ENCODE results near the gene CD274. TPM values are rescaled to one million over a fixed set of nuclear protein-coding genes. Genes with fewer than 3 reads are reported as not detected.

The CD274 gene
- polyA plus RNA-seq, 3 donors, result 0.24 to 0.84 TPM; not detected in 1

- no peak overlapping the region for H2AFZ ChIP-seq (ENCODE audit: insufficient read depth, low read depth, low read length, poor library complexity, severe bottlenecking)
- H3K27me3 ChIP-seq (ENCODE audit: control insufficient read depth in 2 of 2, insufficient read depth in 2 of 2, low read length in 2 of 2), result no peaks in the 10 kb centered on the region
- peaks cover 0 to 2% of the 10 kb centered on the region in 2 donors for H3K36me3 Mint-ChIP-seq
- TF ChIP-seq CTCF (IDR thresholded peaks at IDR 0.05), result no peak
- no peaks in the 10 kb centered on the region for H3K9me3 ChIP-seq (replicated peaks in 1 of 2; ENCODE audit: control insufficient read depth in 1 of 2, insufficient read depth in 1 of 2, low read length in 2 of 2)
- H3K79me2 ChIP-seq (ENCODE audit: insufficient read depth, low read length), result no peaks in the 10 kb centered on the region
- H3K4me3 Mint-ChIP-seq, result no peak overlapping the region
- H3K27ac Mint-ChIP-seq, result no peak overlapping the region
- no peak overlapping the region for H3K9ac ChIP-seq (ENCODE audit: insufficient read depth, low read length, poor library complexity, severe bottlenecking)
- H4K20me1 ChIP-seq (ENCODE audit: insufficient read depth, low read length), result no peaks in the 10 kb centered on the region
- no peak overlapping the region for H3K4me2 ChIP-seq (replicated peaks; ENCODE audit: extremely low read depth, low read length, poor library complexity, severe bottlenecking)
- DNase-seq, result no peak
- H3K36me3 ChIP-seq (replicated peaks in 1 of 2; ENCODE audit: control insufficient read depth in 1 of 2, insufficient read depth in 2 of 2, low read length in 2 of 2), result no peaks in the 10 kb centered on the region
- H3K4me1 ChIP-seq (ENCODE audit: control insufficient read depth in 1 of 2, insufficient read depth in 2 of 2, low read length in 2 of 2), result peaks cover 53 to 69% of the 10 kb centered on the region in 2 donors
- H3K4me3 ChIP-seq (replicated peaks in 1 of 3; ENCODE audit: low read depth in 2 of 3, low read length in 3 of 3), result no peak overlapping the region
- intact Hi-C loops (cut with micrococcal nuclease), result loop anchor here (10.0 kb wide), 2 partner anchors 48 to 62 kb away; partner anchors contain the start of gene CD274 (in 2 of the 2)
- H3K4me1 Mint-ChIP-seq, result peaks cover 64% of the 10 kb centered on the region
- H3K27ac ChIP-seq (ENCODE audit: low read depth in 1 of 2, low read length in 2 of 2), result no peak overlapping the region
- H3K9me3 Mint-ChIP-seq, result peaks cover 0 to 2% (median 0%) of the 10 kb centered on the region in 7 donors
- 98% methylated on average over 7 of the region's 10 CpGs for WGBS (ENCODE audit: insufficient coverage)
- H3K27me3 Mint-ChIP-seq (ENCODE audit: low read depth in 3 of 3), result no peaks in the 10 kb centered on the region
Measured at GRCh38 chr9:5516453-5517220, 66.3 kb downstream of the CD274 start.

GRCh38 chr9:5518171-5518936 lies 68.0 kb downstream of the CD274 start:
- Mint-ChIP-seq H3K36me3 (peaks cover 0 to 2% of the 10 kb centered on the region in 2 donors), H3K27me3 (ENCODE audit: low read depth in 3 of 3) (no peaks in the 10 kb centered on the region), H3K4me1 (peaks cover 60% of the 10 kb centered on the region), H3K4me3 (no peak overlapping the region), H3K27ac (peak overlapping the region in 4 of 7 donors; percentile 30 to 83 (median 60)), H3K9me3 (peaks cover 0 to 2% (median 0%) of the 10 kb centered on the region in 7 donors)
- intact Hi-C loops (cut with micrococcal nuclease), result loop anchor here (10.0 kb wide), 2 partner anchors 46 to 64 kb away; partner anchors contain the start of gene CD274 (in 2 of the 2)
- Histone ChIP-seq H3K9me3 (replicated peaks in 1 of 2; ENCODE audit: control insufficient read depth in 1 of 2, insufficient read depth in 1 of 2, low read length in 2 of 2) (no peaks in the 10 kb centered on the region), H3K4me2 (replicated peaks; ENCODE audit: extremely low read depth, low read length, poor library complexity, severe bottlenecking) (no peak overlapping the region), H3K4me3 (replicated peaks in 1 of 3; ENCODE audit: low read depth in 2 of 3, low read length in 3 of 3) (peak overlapping the region in 1 of 3 experiments; percentile 11), H3K36me3 (replicated peaks in 1 of 2; ENCODE audit: control insufficient read depth in 1 of 2, insufficient read depth in 2 of 2, low read length in 2 of 2) (no peaks in the 10 kb centered on the region), H3K9ac (ENCODE audit: insufficient read depth, low read length, poor library complexity, severe bottlenecking) (no peak overlapping the region), H2AFZ (ENCODE audit: insufficient read depth, low read depth, low read length, poor library complexity, severe bottlenecking) (no peak overlapping the region), H4K20me1 (ENCODE audit: insufficient read depth, low read length) (no peaks in the 10 kb centered on the region), H3K4me1 (ENCODE audit: control insufficient read depth in 1 of 2, insufficient read depth in 2 of 2, low read length in 2 of 2) (peaks cover 43 to 59% of the 10 kb centered on the region in 2 donors), H3K79me2 (ENCODE audit: insufficient read depth, low read length) (no peaks in the 10 kb centered on the region), H3K27me3 (ENCODE audit: control insufficient read depth in 2 of 2, insufficient read depth in 2 of 2, low read length in 2 of 2) (no peaks in the 10 kb centered on the region), H3K27ac (ENCODE audit: low read depth in 1 of 2, low read length in 2 of 2) (peak overlapping the region in 1 of 2 donors; percentile 47)
- DNase-seq, result peak in 2 of 3 donors; percentile 38 to 49
- TF ChIP-seq CTCF (IDR thresholded peaks at IDR 0.05), result no peak
- WGBS (ENCODE audit: insufficient coverage), result 6% methylated on average over 2 of the region's 2 CpGs
